HG02938 (cell line): Measurements from ENCODE around the gene HMGCS2.

Source experiments
- ATAC-seq: cut with Tn5 transposase; IDR thresholded peaks from one replicate; pipeline ENCODE4 v1.9.1; 2021; ENCODE audit warnings: mild to moderate bottlenecking, moderate library complexity; ENCODE audit not compliant: unreplicated experiment

HMGCS2 gene

DNA sequence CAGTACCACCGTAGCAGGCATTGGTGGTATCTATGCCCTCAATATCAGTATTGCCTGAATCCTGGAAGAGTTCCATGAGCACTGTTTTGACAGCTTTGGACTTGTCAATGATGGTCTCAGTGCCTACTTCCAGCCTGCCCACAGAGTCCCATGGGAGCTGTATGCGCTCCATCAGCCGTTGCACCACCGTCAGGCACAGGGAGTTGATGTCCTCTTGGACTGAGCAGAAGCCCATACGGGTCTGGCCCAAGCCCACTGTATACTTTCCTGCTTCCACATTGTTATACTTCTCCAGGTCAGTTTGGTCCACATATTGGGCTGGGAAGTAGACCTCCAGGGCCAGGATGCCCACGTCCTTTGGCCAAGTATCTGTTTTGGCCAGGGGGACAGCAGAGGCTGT is 4.5 kb downstream of the HMGCS2 start:
- ATAC-seq: no peak

DNA sequence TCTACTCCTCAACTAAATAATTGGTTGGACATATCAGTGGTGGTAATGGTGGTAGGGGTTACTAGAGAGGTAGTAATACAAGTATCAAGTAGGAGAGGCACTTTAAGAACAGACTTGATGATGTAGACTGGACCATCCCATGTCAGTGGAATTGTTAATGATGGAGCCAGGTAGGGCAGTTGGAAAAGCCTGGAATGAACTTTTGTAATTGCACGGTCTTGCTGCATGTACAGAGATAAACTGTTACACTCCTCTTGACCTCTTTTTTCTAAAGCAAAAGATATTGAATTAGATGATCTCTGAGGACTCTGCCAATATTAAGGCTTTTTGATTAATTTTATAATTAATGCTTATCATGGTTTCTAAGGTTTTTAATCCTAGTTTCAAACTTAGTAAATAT is 5.8 kb downstream of the HMGCS2 start:
- no peak for ATAC-seq

DNA sequence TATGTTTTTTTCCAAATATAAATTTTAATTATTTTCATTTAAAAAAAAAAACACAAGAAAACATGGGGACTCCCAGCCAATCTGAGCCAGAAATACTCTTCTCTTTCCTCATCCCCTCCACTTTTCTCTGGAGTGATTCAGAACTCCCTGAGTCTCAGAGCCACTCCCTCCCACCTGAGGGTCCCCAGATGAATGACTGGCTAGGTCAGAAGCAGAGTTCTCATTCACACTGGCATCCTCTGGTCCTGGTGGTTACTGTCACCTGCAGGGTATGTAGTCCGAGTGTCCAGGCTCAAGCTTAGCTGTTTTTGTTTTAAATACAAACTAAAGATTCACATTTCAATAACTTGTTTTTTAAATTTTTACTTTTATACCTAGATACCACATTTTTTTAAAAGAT is 6.3 kb downstream of the HMGCS2 start:
- no peak for ATAC-seq

DNA sequence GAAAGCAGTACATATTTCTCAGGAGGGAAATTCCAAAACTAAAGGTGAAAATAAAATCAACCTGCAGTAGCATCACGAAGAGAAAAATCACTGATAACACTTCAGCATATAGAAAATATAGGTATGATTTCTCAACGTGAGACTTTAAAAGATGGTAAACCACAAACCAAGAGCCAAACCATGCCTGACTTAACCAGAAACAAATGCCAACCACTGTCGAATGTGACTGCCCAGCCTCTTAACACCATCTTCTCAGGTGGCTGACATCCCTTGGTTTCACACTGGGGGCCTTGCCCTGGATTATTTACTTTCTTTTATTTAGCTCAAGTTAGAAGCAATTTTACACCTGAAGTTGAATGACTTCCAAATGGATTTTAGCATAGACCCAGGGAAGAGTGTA is 10.1 kb downstream of the HMGCS2 start:
- ATAC-seq: no peak

DNA sequence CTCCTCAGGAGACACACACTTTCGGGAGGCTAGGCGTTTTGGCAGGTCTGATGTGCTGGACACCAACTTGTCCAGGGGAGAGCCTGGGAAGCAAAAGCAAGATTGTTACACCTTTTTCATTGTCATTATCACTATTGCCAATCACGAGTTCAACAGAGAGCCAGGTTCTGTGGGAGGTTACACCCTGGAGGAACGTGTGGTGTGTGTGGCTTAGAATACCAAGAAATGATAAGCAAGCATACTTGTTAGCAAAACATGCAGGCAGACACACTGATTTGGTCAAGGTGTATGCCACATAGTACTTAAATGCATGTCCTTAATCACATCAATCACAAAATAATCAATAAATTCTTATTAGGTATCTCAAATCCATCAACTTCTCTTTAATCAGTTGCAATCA is 16.1 kb downstream of the HMGCS2 start:
- no peak for ATAC-seq

DNA sequence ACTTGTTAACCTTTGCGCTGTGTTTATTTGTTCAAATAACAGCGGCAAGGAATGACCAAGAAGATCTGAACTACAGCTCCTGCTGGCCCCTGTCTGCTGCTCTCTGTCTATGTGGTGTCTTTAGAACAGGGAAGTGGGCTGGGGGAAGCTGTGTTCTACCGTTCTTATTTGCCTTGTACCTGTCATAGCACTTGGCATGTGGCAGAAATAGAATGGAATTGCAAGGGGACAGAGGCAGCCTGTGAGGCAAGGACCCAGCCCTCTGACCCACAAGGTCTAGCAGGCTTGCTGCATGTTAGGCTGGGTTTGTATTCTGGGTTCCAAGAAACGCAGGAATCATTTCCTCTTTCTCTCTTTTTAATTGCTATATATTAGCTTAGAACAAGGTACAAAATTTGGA is 20.7 kb downstream of the HMGCS2 start:
- no peak for ATAC-seq

DNA sequence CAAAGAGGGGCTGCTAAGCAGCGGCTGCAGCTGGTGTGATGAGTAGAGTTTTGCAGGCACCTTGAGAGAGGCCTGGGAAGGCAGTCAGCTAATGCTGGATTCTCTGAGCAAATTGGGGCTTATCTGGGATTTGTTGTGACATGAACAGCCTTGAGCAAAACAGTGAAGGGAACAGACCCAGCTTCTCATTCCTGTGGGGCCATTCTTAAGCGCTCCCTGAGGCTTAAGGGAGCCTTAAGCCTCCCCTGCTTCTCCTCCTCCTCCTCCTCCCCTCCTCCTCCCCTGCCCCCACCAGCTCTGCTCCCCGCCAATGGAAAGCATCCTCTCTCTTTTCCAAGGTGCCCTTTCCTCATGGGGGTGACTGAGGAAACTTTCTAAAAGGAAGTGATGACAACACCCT is 21.3 kb downstream of the HMGCS2 start:
- ATAC-seq: no peak

DNA sequence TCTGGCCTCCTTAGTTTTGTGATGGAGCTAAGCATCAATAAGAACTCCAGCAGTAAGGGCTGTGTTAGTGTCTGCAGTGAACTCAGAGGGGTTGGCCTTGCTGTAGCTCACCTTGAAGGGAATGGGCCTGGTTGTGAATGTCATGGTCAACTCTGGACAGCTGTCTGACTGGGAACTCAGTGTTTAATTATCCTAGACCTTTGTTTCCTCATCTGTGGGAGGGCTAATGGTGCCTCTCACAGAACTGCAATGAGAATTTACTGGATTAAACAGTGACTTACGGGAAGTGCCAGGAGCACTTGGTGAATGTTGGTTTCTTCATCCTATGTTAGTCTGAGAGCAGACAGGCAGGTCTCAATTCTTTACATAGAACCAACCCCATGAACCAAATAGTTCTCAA is 23.7 kb downstream of the HMGCS2 start:
- ATAC-seq: no peak

DNA sequence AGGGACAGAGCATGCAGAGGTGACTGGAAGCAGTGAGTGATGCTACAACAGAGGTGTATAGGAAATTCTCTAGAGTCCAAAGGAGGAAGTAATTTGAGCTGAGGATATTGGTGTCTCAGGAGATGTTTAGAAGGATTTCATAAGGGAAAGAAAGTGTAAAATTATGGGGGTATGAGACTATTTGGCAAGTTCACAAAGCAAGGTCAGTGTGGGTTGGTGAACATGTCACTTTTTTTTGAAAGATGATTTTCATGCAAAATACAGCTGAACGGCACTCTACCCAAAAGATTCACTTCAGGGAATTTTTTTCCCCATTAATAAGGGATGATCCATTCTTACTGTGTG is 24.1 kb downstream of the HMGCS2 start:
- ATAC-seq: no peak

DNA sequence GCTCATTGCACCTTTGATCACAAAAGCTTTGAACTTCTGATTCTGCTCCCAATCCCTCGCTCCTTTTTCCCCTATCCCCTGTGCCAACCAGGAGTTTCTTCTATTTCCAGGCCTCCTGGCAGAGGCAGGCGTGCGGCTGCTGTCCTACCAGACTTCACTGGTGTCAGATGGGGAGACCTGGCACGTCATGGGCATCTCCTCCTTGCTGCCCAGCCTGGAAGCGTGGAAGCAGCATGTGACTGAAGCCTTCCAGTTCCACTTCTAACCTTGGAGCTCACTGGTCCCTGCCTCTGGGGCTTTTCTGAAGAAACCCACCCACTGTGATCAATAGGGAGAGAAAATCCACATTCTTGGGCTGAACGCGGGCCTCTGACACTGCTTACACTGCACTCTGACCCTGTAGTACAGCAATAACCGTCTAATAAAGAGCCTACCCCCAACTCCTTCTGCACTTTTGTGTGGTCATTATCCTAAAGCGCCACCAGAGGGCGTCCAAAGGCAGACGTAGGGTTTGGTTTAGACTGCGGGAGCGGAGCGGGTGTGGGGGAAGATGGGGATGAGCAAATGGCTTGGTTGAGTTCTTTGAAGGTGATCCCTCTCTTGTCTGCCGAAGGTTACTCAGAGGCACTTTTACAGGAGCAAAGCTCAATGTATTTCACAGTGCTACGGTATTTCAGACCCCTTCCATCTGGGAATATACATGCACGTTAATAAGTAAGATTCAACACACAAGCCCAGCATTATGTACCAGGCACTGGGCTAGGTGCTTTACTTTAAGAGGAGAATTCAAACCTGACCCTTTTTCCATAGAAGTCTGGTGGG is 24.7 kb downstream of the HMGCS2 start:
- no peak for ATAC-seq

DNA sequence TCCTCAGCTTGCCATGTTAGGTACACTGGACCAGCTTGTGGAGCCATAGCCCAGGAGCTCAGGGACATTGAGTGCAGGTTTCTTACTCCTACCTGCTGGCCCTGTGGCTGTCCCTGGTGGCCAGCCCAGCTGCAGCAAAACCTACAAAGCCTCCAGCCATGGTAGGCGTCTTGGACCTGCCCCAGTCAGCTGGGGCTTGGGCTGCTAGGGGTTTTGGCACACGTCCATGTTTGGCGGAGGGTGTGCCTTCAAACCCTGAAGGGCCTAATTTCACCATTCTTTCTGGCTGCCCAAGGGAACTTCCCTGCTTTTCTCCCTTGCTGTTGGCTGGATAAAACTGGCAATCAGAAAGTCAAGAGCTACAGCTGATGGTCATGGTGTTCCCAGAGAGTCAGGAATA is 25.4 kb downstream of the HMGCS2 start:
- ATAC-seq: no peak

DNA sequence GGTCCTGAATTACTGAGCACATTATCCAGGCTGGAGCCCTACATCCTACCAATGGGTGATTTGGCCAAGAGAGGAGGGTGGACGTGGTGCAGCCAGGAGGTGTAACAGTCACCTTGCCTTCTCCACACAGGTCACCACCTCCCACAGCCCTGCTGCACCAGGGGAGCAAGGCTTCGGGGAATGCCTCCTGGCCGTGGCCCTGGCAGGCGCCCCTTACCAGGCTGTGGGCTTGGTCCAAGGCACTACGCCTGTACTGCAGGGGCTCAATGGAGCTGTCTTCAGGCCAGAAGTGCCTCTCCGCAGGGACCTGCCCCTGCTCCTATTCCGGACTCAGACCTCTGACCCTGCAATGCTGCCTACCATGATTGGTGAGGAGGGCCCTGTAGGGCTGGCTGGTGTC is 26.0 kb downstream of the HMGCS2 start:
- ATAC-seq: no peak

DNA sequence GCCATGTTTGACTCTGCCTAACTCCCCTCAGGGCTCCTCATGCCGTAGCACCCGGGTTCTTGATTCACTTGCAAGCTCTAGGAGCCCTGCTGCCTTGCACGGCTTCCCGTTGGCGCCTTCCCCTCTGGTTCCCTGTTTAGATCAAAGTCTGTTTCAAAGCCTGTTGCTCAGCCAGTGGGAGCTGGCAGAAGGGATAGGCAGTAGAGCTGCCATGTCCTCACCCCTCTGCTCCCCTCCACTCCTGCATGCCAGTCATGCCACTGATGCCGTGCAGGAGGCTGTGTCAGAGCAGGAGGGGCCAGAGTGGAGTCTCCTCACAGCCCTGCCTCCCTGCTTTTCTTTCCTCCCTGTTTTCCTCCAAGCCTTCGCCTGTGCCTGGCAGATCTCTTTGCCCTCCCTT is 26.5 kb downstream of the HMGCS2 start:
- no peak for ATAC-seq

DNA sequence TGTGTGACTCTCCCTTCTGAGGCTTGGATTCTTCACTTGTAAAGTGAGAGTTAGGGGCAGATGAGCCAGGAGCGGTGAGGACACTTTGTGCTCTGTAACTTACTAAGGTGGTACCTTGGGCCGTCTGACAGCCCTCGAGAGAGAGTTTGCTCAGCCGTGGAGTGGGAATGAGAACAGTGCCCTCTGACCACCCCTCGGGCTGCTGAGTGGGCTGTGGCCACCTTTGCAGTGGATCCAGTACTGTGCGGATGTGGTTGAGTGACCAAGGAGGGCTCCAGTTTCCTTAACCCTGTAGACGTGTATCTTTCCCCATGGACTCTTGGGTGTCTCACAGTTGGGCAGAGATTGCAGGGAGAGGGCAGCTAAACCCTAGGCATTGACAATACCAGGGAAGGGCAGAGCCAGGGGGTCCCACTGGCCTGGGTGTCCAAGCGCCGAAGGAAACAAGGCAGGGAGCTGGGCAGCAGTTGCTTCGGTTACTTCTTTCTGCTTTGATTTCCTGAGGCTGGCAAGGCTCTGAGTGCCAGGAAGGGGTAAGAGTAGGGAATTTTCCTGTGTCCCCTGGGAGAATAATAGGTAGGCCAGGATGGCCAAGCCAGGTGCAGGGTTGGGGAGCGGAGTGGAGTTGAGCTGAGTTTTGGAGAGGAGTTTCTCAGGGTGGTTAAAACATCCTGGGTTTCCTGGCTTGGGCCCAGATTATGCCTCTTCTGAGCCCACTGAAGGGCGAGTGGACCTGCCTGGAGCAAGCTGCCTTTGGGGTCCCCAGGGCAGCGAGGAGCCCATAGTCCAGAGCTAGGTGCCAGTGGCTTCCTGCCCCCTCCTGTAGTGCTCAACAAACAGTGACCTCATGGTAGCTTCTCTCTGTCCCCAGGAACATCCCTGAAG is 27.6 kb downstream of the HMGCS2 start:
- ATAC-seq: no peak

DNA sequence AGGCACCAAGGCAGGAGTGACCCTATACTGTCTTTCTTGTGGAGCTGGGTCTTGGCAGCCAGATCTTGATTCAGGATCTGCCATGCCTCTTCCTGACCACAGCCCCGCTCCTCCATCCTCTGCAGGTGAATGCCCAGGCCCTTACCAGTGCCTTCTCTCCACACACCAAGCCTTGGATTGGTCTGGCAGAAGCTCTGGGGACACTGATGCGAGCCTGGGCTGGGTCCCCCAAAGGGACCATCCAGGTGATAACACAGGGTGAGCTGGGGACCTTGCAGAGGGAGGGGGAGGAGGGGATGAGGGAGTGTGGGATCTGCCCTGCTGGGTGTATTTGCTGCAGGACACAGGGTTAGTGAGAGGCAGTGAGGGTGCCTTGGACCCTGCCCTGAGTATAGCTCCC is 28.4 kb downstream of the HMGCS2 start:
- ATAC-seq: no peak

DNA sequence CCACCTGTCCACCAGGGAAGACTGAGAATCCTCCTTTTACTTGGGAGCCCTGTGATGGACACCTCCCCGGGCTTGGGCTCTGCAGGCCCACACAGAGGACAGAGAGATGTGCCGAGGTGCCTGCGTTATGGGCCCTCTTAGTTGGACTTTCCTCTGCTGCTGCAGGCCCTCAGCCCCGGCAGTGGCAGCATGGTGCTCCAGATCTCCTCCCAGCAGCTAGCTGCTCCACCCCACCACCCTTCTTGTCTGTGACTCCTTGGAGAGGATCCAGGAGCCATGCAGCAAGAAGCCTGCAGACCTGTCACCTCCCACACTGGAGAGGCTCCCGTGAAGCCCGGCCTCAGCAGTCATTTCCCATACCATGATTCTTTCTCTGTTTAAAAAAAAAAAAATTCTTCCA is 29.6 kb downstream of the HMGCS2 start:
- ATAC-seq: no peak

DNA sequence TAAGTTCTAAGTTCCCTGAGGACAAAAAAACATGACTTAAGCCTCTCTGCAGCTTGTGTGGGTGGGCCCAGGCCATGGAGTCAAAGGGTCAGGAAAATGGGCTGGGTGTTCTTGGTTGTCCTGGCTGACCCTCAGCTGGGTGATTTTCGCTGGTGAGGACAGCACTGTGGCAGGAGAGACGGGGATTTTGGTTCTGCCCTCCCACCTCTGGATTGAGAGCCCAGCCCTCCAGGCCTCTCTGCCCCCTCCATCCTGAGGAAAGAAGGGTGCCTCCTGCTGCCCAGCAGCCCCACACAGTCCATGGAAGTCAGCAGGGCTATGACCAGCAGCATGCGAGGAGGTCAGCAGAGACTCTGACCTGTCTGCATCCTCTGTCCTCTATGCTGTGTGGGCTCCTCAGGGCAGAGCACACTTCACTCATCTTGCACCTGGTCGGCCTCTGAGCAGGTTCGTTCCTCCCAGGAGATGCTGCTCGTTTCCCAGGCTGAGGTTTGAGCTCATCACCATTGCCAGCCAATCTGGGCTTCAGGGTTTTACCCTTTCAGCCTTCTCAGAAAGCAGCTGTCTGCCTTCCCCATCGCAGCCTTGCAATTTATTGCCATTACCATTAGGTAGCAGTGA is 30.5 kb downstream of the HMGCS2 start:
- no peak for ATAC-seq

DNA sequence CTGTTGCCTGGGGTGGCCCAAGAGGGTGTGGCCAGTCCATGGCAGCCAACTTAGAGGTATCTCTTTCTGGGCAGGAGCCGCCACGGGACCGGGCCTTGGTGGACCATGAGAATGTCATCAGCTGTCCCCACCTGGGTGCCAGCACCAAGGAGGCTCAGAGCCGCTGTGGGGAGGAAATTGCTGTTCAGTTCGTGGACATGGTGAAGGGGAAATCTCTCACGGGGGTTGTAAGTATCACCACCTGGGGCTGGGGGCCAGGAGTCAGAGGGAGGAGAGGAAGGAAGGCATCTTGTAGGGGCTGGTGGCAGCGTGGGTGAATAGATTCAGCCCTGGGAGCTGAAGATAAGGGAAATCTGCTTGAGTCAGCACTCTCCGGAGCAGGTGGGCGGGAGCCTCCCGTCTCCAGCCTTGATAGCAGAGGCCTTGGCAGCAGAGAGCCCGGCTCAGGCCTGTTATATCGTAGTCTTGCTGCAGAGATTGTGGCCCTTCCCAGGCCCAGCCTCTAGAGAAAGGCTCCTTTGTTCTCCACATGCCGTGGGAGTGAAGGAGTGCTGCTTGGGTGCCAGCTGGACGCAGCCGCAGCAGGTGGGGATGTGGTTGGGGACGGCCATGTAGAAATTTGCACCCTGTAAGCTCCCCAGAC is 31.5 kb downstream of the HMGCS2 start:
- ATAC-seq: no peak

DNA sequence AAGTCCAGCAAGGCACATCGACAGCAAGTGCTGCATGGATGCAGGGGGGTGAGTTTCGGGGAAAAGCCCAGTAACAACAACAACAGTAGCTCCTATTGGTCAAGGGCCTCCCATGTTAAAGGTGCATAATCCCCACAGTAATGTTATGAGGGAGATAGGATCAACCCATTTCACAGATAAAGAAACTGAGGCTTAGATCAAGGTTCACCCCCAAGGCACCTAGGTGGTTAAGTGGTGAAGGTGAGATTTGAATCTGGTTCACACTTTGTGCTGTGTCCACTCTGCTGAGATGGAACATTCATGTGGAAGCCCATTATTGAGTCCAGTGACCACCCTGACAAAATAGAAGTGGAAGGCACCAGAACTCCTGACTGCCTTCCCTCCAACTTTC is 32.1 kb downstream of the HMGCS2 start:
- ATAC-seq: no peak

DNA sequence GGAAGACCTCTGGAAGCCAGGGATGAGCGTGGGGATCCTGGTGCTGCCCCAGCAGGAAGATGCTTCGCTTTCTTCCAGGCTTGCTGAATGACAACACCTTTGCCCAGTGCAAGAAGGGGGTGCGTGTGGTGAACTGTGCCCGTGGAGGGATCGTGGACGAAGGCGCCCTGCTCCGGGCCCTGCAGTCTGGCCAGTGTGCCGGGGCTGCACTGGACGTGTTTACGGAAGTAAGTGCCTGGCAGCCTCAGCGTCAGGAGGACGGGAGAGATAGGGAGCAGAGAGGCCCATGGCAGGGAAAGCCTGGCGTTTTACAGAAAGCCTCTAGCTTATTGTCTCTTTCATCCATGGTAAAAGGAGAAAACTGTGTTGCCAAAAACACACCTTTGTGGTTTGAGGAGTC is 33.5 kb downstream of the HMGCS2 start:
- no peak for ATAC-seq

DNA sequence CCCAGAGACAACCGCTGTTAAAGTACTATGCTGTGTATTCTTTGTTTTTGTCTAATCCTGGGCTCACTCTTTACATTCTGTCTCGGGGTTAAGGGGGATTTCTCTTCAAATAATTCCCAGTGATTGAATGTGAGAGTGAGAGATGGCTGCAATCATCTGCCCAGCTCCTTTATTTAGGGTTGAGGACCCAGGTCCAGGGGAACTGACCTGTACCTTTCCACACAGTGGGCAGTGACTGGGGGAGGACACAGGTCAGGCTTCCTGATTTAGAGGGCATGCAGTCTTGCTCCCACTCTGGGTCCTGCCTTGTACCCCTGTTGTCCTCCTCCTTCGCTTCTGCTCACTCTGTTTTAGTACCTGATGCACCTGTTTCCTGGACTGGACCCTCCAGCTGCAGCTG is 35.0 kb downstream of the HMGCS2 start:
- no peak for ATAC-seq
